Thyroid gland (tissue), 4 donors: ENCODE results near the gene DBF4. TPM values are rescaled to one million over a fixed set of nuclear protein-coding genes. Genes with fewer than 3 reads are reported as not detected.
"Not testable (repeated sequence)": the region's sequence is repeated elsewhere in the genome, so short reads cannot be mapped to it uniquely, and the experiment has no call there.

ENCODE experiments used
- DNase-seq, 2 donors: peaks; one replicate each; pipeline ENCODE4 v3.0.0-alpha.2; 2019
- H3K27ac ChIP-seq, 3 donors: fragments of 200-600 bp; sonication (generic); 1 replicate in 2 of 3; 2 replicates in 1 of 3; pipeline ENCODE4 v1.5.1; 2016 to 2019; ENCODE audit warnings: mild to moderate bottlenecking in 1 of 3, moderate library complexity in 1 of 3
- H3K27me3 ChIP-seq: fragments of 200-600 bp; sonication (generic); one replicate; pipeline ENCODE4 v1.5.1; 2019
- H3K36me3 ChIP-seq, 2 donors: fragments of 200-600 bp; sonication (generic); one replicate each; pipeline ENCODE4 v1.5.1; 2016 to 2019
- H3K4me1 ChIP-seq, 2 donors: fragments of 200-600 bp; sonication (generic); one replicate each; pipeline ENCODE4 v1.5.1; 2017 to 2019
- H3K4me3 ChIP-seq, 3 donors: fragments of 200-600 bp; sonication (generic); replicated peaks in 1 of 3; 1 replicate in 2 of 3; 2 replicates in 1 of 3; pipeline ENCODE4 v1.5.1; 2016; ENCODE audit warnings: mild to moderate bottlenecking in 1 of 3
- H3K9me3 ChIP-seq: fragments of 200-600 bp; sonication (generic); one replicate; pipeline ENCODE4 v1.5.1; 2017
- CTCF ChIP-seq, 6 experiments: fragments of 200-600 bp in 3 of 6; fragments of 450-650 bp in 3 of 6; sonication (generic) in 3 of 6; IDR thresholded peaks; one replicate each; pipeline ENCODE4 v1.5.1; 2016 to 2019; ENCODE audit warnings: antibody characterized with exemption in 6 of 6, mild to moderate bottlenecking in 2 of 6, inconsistent platforms in 1 of 6, moderate library complexity in 1 of 6
- POLR2A ChIP-seq, 2 donors: fragments of 450-650 bp; IDR thresholded peaks; one replicate each; pipeline ENCODE4 v1.6.1; 2017; ENCODE audit warnings: antibody characterized with exemption in 2 of 2, mild to moderate bottlenecking in 2 of 2, moderate library complexity in 1 of 2
- WGBS, 2 donors: methylation state at CpG; one replicate each; pipeline ENCODE4 v1.1.5; 2017; 5-methylcytosine and 5-hydroxymethylcytosine counted together
- intact Hi-C: fragments of 100-400 bp; cut with DNase I; formaldehyde crosslinking; loops from one replicate; pipeline ENCODE4 v1.15.1; 2023
- total RNA-seq, 4 donors: library from RNA; depleted of rRNA; stranded (reverse); fragments of >200 nt; gene quantifications; one replicate each; pipeline ENCODE4 v1.2.3, GENCODE V29; 2016

The DBF4 gene
- total RNA-seq, 4 donors from 2014 or later = 8.8 to 21.1 (median 11.7) TPM

GRCh38 chr7:87944547-87944946 lies 68.3 kb downstream of the DBF4 start:
- WGBS, 2 donors = 94 to 97% methylated on average over 3 of the region's 3 CpGs
- no peaks in the 10 kb centered on the region for H3K36me3 ChIP-seq
- intact Hi-C loops = no loop called here
- H3K27me3 ChIP-seq = no peaks in the 10 kb centered on the region
- no peak overlapping the region for H3K27ac ChIP-seq
- H3K9me3 ChIP-seq = no peaks in the 10 kb centered on the region
- no peak for DNase-seq
- peaks cover 0 to 3% of the 10 kb centered on the region in 2 donors for H3K4me1 ChIP-seq
- no peak overlapping the region for H3K4me3 ChIP-seq
- TF ChIP-seq POLR2A (IDR thresholded peaks at IDR 0.05) = no peak
- TF ChIP-seq CTCF (IDR thresholded peaks at IDR 0.05) = no peak

- H3K27ac ChIP-seq, H3K4me3 ChIP-seq, H3K4me1 ChIP-seq, H3K9me3 ChIP-seq, DNase-seq, H3K27me3 ChIP-seq, intact Hi-C loops, H3K36me3 ChIP-seq: not testable (repeated sequence)
These were observed 69.6 kb downstream of the DBF4 start for GRCh38 chr7:87945926-87946325.

GRCh38 chr7:87948371-87948770 lies 72.1 kb downstream of the DBF4 start:
- H3K36me3 ChIP-seq = no peaks in the 10 kb centered on the region
- no peak for DNase-seq
- no peaks in the 10 kb centered on the region for H3K9me3 ChIP-seq
- no peaks in the 10 kb centered on the region for H3K4me1 ChIP-seq
- intact Hi-C loops = no loop called here
- no peak for TF ChIP-seq POLR2A (IDR thresholded peaks at IDR 0.05)
- no peak for TF ChIP-seq CTCF (IDR thresholded peaks at IDR 0.05)
- H3K27me3 ChIP-seq = no peaks in the 10 kb centered on the region
- H3K27ac ChIP-seq = no peak overlapping the region
- no peak overlapping the region for H3K4me3 ChIP-seq

Other genes starting within 250 kb of the DBF4 start
- 1 to 10 TPM; 1.2 to 5.2 (median 3.5) TPM for gene RUNDC3B, start 248.1 kb upstream of the DBF4 start, total RNA-seq
- 10 to 100 TPM; 17.0 to 31.7 (median 24.9) TPM for gene SLC25A40, start 133 bp upstream of the DBF4 start, total RNA-seq
- gene ADAM22, start 57.8 kb downstream of the DBF4 start, total RNA-seq = 10 to 100 TPM; 13.0 to 25.0 (median 17.1) TPM